Activated CD4-positive, alpha-beta T cell treated with anti-CD3 and anti-CD28 coated beads, Interleukin-2, amount 10 ng/mL, durations not matched to agents 7 days and 5 days (primary cell): Measurements from ENCODE around the gene RBM19. TPM values are rescaled to one million over a fixed set of nuclear protein-coding genes. Genes with fewer than 3 reads are reported as not detected.

Source experiments
- CTCF ChIA-PET: fragments of 350-600 bp; sonication (Branson Sonifier 250); formaldehyde crosslinking; loops from one replicate; lab custom pipeline; 2021; ENCODE audit warnings: antibody characterized with exemption; lab: Charles Lee
- POLR2A ChIA-PET: fragments of 350-600 bp; sonication (Branson Sonifier 250); formaldehyde crosslinking; loops from one replicate; lab custom pipeline; 2021; ENCODE audit warnings: antibody characterized with exemption; lab: Charles Lee
- DNase-seq: peaks from one replicate; pipeline ENCODE4 v3.0.0-alpha.2; 2020
- H3K27ac Mint-ChIP-seq: one replicate; pipeline ENCODE4 v1.8.0; 2021; ENCODE audit warnings: mild to moderate bottlenecking, moderate library complexity, mixed read lengths
- H3K27me3 Mint-ChIP-seq: one replicate; pipeline ENCODE4 v1.8.0; 2021; ENCODE audit warnings: mixed read lengths
- H3K36me3 Mint-ChIP-seq: one replicate; pipeline ENCODE4 v1.8.0; 2021; ENCODE audit warnings: low read depth, mixed read lengths
- H3K4me1 Mint-ChIP-seq: one replicate; pipeline ENCODE4 v1.8.0; 2021; ENCODE audit warnings: mixed read lengths
- H3K4me3 Mint-ChIP-seq: one replicate; pipeline ENCODE4 v1.8.0; 2021; ENCODE audit warnings: mild to moderate bottlenecking, moderate library complexity, mixed read lengths
- H3K9me3 Mint-ChIP-seq: one replicate; pipeline ENCODE4 v1.8.0; 2021; ENCODE audit warnings: mixed read lengths
- total RNA-seq, 2 experiments: library from RNA; stranded (reverse); gene quantifications; one replicate each; pipeline ENCODE4 v1.2.3, GENCODE V29; 2021

RBM19 gene
- total RNA-seq, 2 experiments from 2014 or later: 36.0 to 39.0 TPM

GRCh38 chr12:113777751-113778150 is 188.4 kb downstream of the RBM19 start:
- Mint-ChIP-seq H3K27ac (no peak overlapping the region), H3K9me3 (no peaks in the 10 kb centered on the region), H3K36me3 (no peaks in the 10 kb centered on the region), H3K4me3 (no peak overlapping the region), H3K4me1 (no peaks in the 10 kb centered on the region), H3K27me3 (peaks cover 2% of the 10 kb centered on the region)
- ChIA-PET POLR2A (no interaction called here), CTCF (no interaction called here)
- no peak for DNase-seq

GRCh38 chr12:113776536-113776935 is 189.6 kb downstream of the RBM19 start:
- no peak overlapping the region for H3K27ac Mint-ChIP-seq
- H3K4me3 Mint-ChIP-seq: no peak overlapping the region

GRCh38 chr12:113774526-113774925 is 191.6 kb downstream of the RBM19 start:
- ChIA-PET CTCF (interaction anchor here (0.6 to 1.1 kb wide), 2 partner anchors 17 to 19 kb away, joined by 3 to 4 read pairs; no protein-coding TSS in a partner anchor), POLR2A (no interaction called here)
- DNase-seq: no peak
- H3K4me3 Mint-ChIP-seq: no peak overlapping the region
- no peaks in the 10 kb centered on the region for H3K9me3 Mint-ChIP-seq
- no peaks in the 10 kb centered on the region for H3K36me3 Mint-ChIP-seq
- no peak overlapping the region for H3K27ac Mint-ChIP-seq
- no peaks in the 10 kb centered on the region for H3K27me3 Mint-ChIP-seq
- H3K4me1 Mint-ChIP-seq: no peaks in the 10 kb centered on the region

More at GRCh38 chr12:113776536-113776935, 189.6 kb downstream of the RBM19 start:
- H3K36me3 Mint-ChIP-seq: no peaks in the 10 kb centered on the region
- ChIA-PET POLR2A (no interaction called here), CTCF (no interaction called here)
- no peaks in the 10 kb centered on the region for H3K9me3 Mint-ChIP-seq
- peaks cover 2% of the 10 kb centered on the region for H3K27me3 Mint-ChIP-seq
- H3K4me1 Mint-ChIP-seq: no peaks in the 10 kb centered on the region
- DNase-seq: no peak

- DNase-seq: no peak
- no peaks in the 10 kb centered on the region for H3K9me3 Mint-ChIP-seq
- ChIA-PET POLR2A (no interaction called here), CTCF (no interaction called here)
- H3K36me3 Mint-ChIP-seq: no peaks in the 10 kb centered on the region
- H3K4me3 Mint-ChIP-seq: no peak overlapping the region
- no peaks in the 10 kb centered on the region for H3K4me1 Mint-ChIP-seq
- no peaks in the 10 kb centered on the region for H3K27me3 Mint-ChIP-seq
- H3K27ac Mint-ChIP-seq: no peak overlapping the region
These were observed 193.6 kb downstream of the RBM19 start for GRCh38 chr12:113772505-113773030.

GRCh38 chr12:113770389-113770865 is 195.7 kb downstream of the RBM19 start:
- H3K4me1 Mint-ChIP-seq: no peaks in the 10 kb centered on the region
- H3K36me3 Mint-ChIP-seq: no peaks in the 10 kb centered on the region
- H3K4me3 Mint-ChIP-seq: no peak overlapping the region
- H3K27ac Mint-ChIP-seq: no peak overlapping the region
- ChIA-PET POLR2A (no interaction called here), CTCF (no interaction called here)
- no peaks in the 10 kb centered on the region for H3K9me3 Mint-ChIP-seq
- H3K27me3 Mint-ChIP-seq: no peaks in the 10 kb centered on the region
- DNase-seq: no peak

GRCh38 chr12:113769305-113769704 is 196.8 kb downstream of the RBM19 start:
- Mint-ChIP-seq H3K27me3 (no peaks in the 10 kb centered on the region), H3K9me3 (no peaks in the 10 kb centered on the region), H3K27ac (no peak overlapping the region), H3K36me3 (no peaks in the 10 kb centered on the region), H3K4me3 (no peak overlapping the region), H3K4me1 (no peaks in the 10 kb centered on the region)
- CTCF ChIA-PET: no interaction called here
- POLR2A ChIA-PET: no interaction called here
- no peak for DNase-seq

- POLR2A ChIA-PET: no interaction called here
- CTCF ChIA-PET: no interaction called here
- Mint-ChIP-seq H3K27ac (no peak overlapping the region), H3K4me3 (no peak overlapping the region), H3K36me3 (no peaks in the 10 kb centered on the region), H3K27me3 (no peaks in the 10 kb centered on the region), H3K9me3 (no peaks in the 10 kb centered on the region), H3K4me1 (no peaks in the 10 kb centered on the region)
- DNase-seq: no peak
These were observed 197.3 kb downstream of the RBM19 start for GRCh38 chr12:113768850-113769249.

GRCh38 chr12:113766879-113767878 is 198.9 kb downstream of the RBM19 start:
- no peak for DNase-seq
- Mint-ChIP-seq H3K4me3 (no peak overlapping the region), H3K27me3 (no peaks in the 10 kb centered on the region), H3K36me3 (no peaks in the 10 kb centered on the region), H3K27ac (no peak overlapping the region), H3K4me1 (no peaks in the 10 kb centered on the region), H3K9me3 (no peaks in the 10 kb centered on the region)
- ChIA-PET POLR2A (no interaction called here), CTCF (interaction anchor here (0.5 kb wide), 1 partner anchor 170 kb away, joined by 3 read pairs; no protein-coding TSS in a partner anchor)
